ENCODE measurements around the gene NEXN. TPM values are rescaled to one million over a fixed set of nuclear protein-coding genes. Genes with fewer than 3 reads are reported as not detected.

Gene NEXN
- total RNA-seq, 1 donor: 17.6 TPM

- no peak overlapping the region for H3K4me3 ChIP-seq (ENCODE audit: low read depth, low read length)
- TF ChIP-seq, protein P1, sequence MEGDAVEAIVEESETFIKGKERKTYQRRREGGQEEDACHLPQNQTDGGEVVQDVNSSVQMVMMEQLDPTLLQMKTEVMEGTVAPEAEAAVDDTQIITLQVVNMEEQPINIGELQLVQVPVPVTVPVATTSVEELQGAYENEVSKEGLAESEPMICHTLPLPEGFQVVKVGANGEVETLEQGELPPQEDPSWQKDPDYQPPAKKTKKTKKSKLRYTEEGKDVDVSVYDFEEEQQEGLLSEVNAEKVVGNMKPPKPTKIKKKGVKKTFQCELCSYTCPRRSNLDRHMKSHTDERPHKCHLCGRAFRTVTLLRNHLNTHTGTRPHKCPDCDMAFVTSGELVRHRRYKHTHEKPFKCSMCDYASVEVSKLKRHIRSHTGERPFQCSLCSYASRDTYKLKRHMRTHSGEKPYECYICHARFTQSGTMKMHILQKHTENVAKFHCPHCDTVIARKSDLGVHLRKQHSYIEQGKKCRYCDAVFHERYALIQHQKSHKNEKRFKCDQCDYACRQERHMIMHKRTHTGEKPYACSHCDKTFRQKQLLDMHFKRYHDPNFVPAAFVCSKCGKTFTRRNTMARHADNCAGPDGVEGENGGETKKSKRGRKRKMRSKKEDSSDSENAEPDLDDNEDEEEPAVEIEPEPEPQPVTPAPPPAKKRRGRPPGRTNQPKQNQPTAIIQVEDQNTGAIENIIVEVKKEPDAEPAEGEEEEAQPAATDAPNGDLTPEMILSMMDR (IDR thresholded peaks at IDR 0.05; ENCODE audit: insufficient read depth, low read length): no peak
- DNase-seq (ENCODE audit: low read depth): peak; percentile 63
These were observed 11.5 kb upstream of the NEXN start for GRCh38 chr1:77876884-77877283.

GRCh38 chr1:77881061-77881460, 7.4 kb upstream of the NEXN start:
- H3K4me3 ChIP-seq (ENCODE audit: low read depth, low read length): no peak overlapping the region
- no peak for DNase-seq (ENCODE audit: low read depth)
- TF ChIP-seq, protein P1 (IDR thresholded peaks at IDR 0.05; ENCODE audit: insufficient read depth, low read length): no peak

DNA sequence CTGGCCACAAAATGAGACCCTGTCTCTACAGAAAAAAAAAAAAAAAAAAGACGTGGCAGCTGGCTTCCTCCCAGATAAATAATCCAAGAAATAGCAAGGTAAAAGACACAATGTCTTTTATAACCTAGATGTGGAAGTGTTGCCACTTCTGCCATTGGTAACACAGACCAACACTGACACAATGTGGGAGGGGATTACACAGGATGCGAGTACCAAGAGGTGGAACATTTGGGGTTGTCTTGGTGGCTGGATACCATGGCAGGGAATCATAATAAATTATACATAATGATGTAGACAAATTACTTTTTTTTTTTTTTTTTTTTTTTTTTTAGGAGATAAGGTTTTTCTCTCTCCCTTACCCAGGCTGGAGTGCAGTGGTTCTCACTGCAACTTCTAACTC, 6.0 kb upstream of the NEXN start:
- no peak for DNase-seq (ENCODE audit: low read depth)
- TF ChIP-seq, protein P1 (IDR thresholded peaks at IDR 0.05; ENCODE audit: insufficient read depth, low read length): no peak
- no peak overlapping the region for H3K4me3 ChIP-seq (ENCODE audit: low read depth, low read length)

DNA sequence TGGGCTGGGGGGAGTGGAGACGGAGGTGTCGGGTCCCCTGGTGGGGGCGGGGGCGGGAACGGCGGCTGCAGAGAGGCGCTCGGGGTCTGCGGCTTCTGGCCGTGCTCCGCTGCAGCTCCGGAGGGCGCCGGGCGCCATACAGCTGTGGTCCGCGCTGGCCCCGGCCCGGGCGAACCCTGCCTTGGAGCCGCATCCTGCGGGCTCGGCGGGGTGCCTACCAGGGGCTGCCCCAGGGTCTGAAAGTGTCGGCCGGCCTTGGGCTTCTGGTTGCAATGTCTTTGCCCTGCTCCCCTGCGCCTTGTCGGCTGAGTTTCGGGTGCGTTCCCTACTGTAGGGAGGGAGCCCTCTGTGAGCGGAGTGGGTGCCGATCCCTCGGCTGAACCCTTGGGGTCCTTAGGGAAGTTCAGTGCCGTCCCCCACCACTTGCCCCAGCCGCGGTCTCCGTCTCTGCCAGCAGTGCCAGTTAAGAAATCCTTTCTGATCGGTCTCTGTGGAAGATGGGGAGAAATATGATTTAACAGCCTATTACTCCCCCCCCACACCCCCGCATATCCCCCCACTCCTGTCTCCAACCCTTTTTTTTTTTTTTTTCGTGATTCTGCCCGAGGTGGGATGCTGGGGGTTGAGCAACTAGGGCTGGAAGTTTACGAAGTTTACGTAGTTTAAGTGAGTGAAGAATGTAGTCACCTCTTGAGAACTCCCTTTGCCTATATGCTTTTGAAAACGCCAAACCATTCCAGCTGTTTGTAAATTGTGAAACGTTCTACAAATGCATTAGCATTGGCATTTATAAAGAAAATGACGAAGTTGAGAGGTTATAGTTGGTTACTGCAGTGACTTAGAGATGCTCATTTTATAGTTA, 588 bp downstream of the NEXN start:
- TF ChIP-seq, protein P1 (IDR thresholded peaks at IDR 0.05; ENCODE audit: insufficient read depth, low read length): no peak
- peak overlapping the region; percentile 88 for H3K4me3 ChIP-seq (ENCODE audit: low read depth, low read length)
- peak; percentile 80 for DNase-seq (ENCODE audit: low read depth)

- H3K4me3 ChIP-seq (ENCODE audit: low read depth, low read length): peak overlapping the region; percentile 88
- DNase-seq (ENCODE audit: low read depth): peak; percentile 78
- TF ChIP-seq, protein P1 (IDR thresholded peaks at IDR 0.05; ENCODE audit: insufficient read depth, low read length): no peak
These were observed 1.2 kb downstream of the NEXN start for GRCh38 chr1:77889671-77890070.

DNA sequence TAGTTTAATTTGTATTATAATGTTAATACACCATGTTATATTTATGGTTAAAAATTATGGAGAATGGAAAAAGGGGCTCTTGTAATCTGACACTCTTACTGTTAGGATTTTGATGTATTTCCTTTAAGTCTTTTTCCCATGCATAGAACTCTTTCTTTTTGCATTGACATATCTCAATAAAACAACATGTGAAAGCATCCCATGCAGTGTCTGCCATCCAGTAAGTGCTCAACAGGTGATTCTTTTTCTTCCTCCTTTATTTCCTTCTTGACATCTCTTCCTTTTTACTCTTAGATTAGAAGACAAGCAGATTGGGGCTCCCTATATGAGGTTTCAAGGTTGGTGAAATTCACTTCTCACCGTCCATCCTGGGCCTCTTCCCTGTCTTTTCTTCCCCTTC, 2.8 kb downstream of the NEXN start:
- TF ChIP-seq, protein P1 (IDR thresholded peaks at IDR 0.05; ENCODE audit: insufficient read depth, low read length): no peak
- DNase-seq (ENCODE audit: low read depth): no peak
- H3K4me3 ChIP-seq (ENCODE audit: low read depth, low read length): no peak overlapping the region
